Tongue (tissue), 3 donors: ENCODE measurements around the gene ANKRD23. TPM values are rescaled to one million over a fixed set of nuclear protein-coding genes. Genes with fewer than 3 reads are reported as not detected.
"Not testable (repeated sequence)": the region's sequence is repeated elsewhere in the genome, so short reads cannot be mapped to it uniquely, and the experiment has no call there.

Experiments
- DNase-seq: peaks from one replicate; pipeline ENCODE4 v3.0.0-alpha.2; 2015
- small RNA-seq: library from RNA; depleted of rRNA; stranded (forward); fragments of <200 nt; gene quantifications from one replicate; pipeline ENCODE3, GENCODE V24; 2014; ENCODE audit warnings: low replicate concordance
- total RNA-seq: library from RNA; depleted of rRNA; stranded (reverse); fragments of >200 nt; gene quantifications from one replicate; pipeline ENCODE4 v1.2.3, GENCODE V29; 2014

Gene ANKRD23
- total RNA-seq, 1 donor from 2014 or later = 96.8 TPM

GRCh38 chr2:96798733-96799622 is 44.8 kb downstream of the ANKRD23 start:
- DNase-seq = no peak

DNA sequence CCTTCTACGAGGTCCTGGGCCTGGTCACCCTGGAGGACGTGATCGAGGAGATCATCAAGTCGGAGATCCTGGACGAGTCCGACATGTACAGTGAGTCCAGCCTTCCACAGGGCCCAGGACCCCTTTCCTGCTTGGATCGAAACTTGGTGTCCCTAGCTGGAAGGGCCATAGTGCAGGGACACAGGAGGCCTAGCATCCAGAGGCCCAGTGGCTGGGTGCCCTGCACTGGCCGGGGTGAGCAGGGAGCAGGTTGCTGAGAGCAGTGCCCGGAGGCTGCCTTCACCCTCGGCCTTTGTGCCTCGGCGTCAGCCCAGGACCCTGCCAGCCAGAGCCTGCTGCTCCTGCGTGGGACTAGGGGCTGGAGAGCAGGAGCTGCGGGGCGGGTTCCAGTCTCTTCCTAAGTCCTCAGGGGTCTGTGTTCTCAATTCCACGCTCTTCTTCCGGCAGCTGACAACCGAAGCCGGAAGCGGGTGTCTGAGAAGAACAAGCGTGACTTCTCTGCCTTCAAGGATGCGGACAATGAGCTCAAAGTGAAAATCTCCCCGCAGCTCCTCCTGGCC is 46.7 kb downstream of the ANKRD23 start:
- no peak for DNase-seq

DNA sequence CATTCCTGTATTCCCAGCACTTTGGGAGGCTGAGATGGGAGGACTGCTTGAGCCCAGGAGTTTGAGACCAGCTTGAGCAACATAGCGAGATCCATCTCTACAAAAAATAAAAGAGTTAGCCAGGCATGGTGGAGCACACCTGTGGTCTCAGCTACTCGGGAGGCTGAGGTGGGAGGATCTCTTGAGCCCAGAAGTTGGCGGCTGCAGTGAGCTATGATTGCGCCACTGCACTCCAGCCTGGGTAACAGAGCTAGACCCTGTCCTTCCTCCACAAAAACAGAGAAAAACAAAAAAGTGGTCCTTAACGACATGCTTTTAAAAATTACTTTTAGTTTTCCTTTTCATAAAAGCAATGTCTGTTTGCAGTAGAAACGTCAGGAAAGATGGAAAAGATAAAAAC is 47.3 kb downstream of the ANKRD23 start:
- not testable (repeated sequence) for DNase-seq

- no peak for DNase-seq
Measured at GRCh38 chr2:96795076-96795475, 48.7 kb downstream of the ANKRD23 start.

DNA sequence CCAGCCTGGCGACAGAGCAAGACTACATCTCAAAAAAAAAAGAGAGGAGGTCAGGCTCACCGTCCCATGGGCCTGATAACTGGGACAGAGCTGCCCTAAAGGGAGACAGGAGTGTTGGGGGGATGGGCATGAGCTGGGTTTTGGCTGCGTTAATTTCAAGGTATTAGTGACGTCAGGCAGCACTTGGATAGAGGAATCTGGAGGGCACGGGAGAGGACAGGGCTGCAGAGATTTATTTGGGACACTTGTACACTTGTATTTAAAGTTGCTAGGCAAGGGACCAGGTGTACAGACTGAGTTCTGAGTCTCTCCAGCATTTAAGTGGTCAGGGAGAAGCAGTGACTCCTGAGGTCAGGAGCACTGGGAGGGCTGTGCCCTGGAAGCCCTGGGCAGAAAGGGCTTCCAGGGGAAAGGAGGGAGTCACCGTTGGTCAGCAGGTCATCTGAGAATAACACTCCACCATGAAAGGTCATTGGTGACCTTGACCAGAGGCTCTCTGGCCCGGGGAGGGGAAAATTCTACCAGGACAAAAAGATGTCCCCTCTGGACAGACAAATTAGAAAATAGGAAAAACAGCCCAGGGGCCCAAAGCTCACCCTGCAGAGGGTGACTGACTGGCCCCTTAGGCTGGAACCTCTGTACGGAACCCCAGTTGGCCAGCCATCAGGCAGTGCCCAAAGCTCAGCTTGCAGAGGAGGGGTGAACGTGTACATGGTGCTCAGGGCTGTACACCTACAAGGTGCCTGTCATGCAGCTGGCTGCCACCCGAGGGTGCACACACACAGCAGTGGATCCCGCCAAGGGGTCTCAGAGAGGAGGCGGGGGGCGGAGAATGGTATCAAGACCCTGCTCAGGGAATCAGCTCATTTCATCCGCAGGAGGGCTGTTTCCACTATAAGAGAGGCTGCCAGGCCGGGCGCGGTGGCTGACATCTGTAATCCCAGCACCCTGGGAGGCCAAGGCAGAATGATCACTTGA is 50.8 kb downstream of the ANKRD23 start:
- no peak for DNase-seq

DNA sequence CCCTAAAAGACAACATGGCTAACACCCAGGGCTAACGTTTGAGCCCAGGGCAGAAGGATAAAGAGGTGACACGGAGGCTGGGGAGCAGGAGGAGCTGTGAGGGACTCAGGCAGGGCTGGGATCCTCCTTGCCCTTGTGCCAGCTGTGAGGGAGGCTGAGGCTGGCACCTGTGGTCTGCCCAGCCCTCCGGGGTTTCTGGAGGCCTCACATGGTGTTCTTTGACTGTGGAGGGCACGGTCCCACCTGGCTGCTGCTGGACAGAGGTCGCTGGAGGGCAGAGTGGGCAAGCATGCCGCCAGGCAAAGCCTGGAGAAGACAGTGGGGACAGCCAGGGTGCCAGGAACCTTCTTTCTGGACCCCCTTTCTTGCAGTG is 54.6 kb downstream of the ANKRD23 start:
- DNase-seq = no peak

DNA sequence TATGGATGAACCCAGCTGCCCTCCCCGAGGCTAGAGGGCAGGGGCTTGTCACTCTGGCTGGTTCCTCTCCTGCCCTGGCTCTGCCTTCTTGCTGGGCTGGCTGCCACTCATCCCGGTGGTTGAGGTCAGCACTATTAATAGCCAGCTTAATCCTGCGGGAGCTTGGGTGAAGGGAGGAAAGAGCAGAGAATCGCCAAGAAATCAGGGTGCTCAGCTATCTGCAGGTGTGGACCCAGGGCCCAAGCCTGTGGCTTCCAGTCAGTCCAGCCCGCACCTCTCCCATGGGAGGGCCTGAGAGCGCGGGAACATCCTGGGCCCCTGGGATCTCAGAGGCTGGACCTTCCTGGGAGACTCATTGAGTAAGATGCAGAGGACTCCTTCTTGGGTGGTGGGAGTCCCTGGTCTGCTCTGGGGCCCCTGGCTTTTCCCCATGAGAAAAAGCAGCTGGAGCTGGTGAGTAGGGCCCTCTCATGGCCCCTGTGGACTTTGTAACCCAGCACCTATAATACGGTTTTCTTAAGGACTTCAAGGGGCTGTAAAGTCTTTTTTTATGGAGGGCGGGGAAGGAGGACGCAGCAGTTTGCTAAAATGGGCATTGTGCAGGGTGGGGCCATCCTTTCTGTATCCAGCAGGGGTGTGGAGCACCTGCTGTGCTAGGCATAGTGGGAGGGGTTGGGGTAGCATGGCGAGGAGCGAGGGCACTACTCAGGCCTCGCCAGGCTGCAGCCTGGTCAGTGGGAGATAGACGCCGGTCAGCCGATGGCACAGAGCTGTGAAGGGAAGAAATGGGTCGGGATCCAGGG is 55.2 kb downstream of the ANKRD23 start:
- peak; percentile 75 for DNase-seq

Small RNA genes lying within 50 kb of the gene (small RNA-seq; reads per million reads assigned to genes)
- 0.29 reads per million, percentile 50 among the genes with 10 or more reads in this experiment for gene MIR3127

Other genes with a start within 250 kb of the ANKRD23 start
- gene KANSL3, start 205.7 kb downstream of the ANKRD23 start, total RNA-seq = 45.2 TPM
- gene FER1L5, start 201.3 kb downstream of the ANKRD23 start, total RNA-seq = under 0.01 TPM
- gene LMAN2L, start 104.0 kb downstream of the ANKRD23 start, total RNA-seq = 41.5 TPM
- 39.2 TPM for gene CNNM4, start 83.1 kb downstream of the ANKRD23 start, total RNA-seq
- gene CNNM3, start 27.8 kb downstream of the ANKRD23 start, total RNA-seq = 17.1 TPM
- gene ANKRD39, start 14.0 kb upstream of the ANKRD23 start, total RNA-seq = 12.0 TPM
- gene SEMA4C, start 26.1 kb upstream of the ANKRD23 start, total RNA-seq = 52.2 TPM
- gene FAM178B, start 142.6 kb upstream of the ANKRD23 start, total RNA-seq = not detected